ENCODE results near the gene SLIT1. TPM values are rescaled to one million over a fixed set of nuclear protein-coding genes. Genes with fewer than 3 reads are reported as not detected.

Gene SLIT1
- total RNA-seq, 1 donor from 2014 or later = 0.23 TPM

GRCh38 chr10:97065686-97066660, 119.8 kb downstream of the SLIT1 start:
- Histone ChIP-seq H2AFZ (ENCODE audit: low read depth, low read length) (no peak overlapping the region), H3K4me3 (ENCODE audit: insufficient read depth, low read depth, low read length) (no peak overlapping the region), H3K4me2 (ENCODE audit: low read length) (no peak overlapping the region), H3K4me1 (ENCODE audit: insufficient read depth, low read length) (no peaks in the 10 kb centered on the region), H3K36me3 (ENCODE audit: insufficient read depth, low read length) (no peaks in the 10 kb centered on the region), H3K79me2 (ENCODE audit: insufficient read depth, low read length) (no peaks in the 10 kb centered on the region), H4K20me1 (ENCODE audit: insufficient read depth, low read length) (no peaks in the 10 kb centered on the region), H3K9ac (ENCODE audit: low read length) (no peak overlapping the region), H3K9me3 (ENCODE audit: insufficient read depth, low read depth, low read length) (peaks cover 7% of the 10 kb centered on the region), H3K27me3 (ENCODE audit: insufficient read depth, low read length) (peaks cover 23% of the 10 kb centered on the region), H3K27ac (ENCODE audit: low read depth, low read length) (no peak overlapping the region)
- H3K27me3 Mint-ChIP-seq (ENCODE audit: low read depth, unreplicated experiment) = peaks cover 47% of the 10 kb centered on the region
- FAIRE-seq (no peak), DNase-seq (ENCODE audit: low read depth) (no peak)
- no peak overlapping the region for H3K27ac Mint-ChIP-seq (ENCODE audit: unreplicated experiment)
- no peak overlapping the region for H3K4me3 Mint-ChIP-seq (ENCODE audit: unreplicated experiment)
- H3K4me1 Mint-ChIP-seq (ENCODE audit: low read depth, unreplicated experiment) = peaks cover 8% of the 10 kb centered on the region
- peaks cover 14% of the 10 kb centered on the region for H3K9me3 Mint-ChIP-seq (ENCODE audit: unreplicated experiment)
- TF ChIP-seq EZH2 (IDR thresholded peaks at IDR 0.05; ENCODE audit: insufficient read depth, low read length) (no peak), CTCF (IDR thresholded peaks at IDR 0.05; ENCODE audit: insufficient read depth, low read depth, low read length) (no peak)
- H3K36me3 Mint-ChIP-seq (ENCODE audit: low read depth, unreplicated experiment) = peaks cover 2% of the 10 kb centered on the region

GRCh38 chr10:97065128-97065527, 120.6 kb downstream of the SLIT1 start:
- H3K4me2 ChIP-seq (ENCODE audit: low read length) = no peak overlapping the region
- H3K9ac ChIP-seq (ENCODE audit: low read length) = no peak overlapping the region
- H3K9me3 ChIP-seq (ENCODE audit: insufficient read depth, low read depth, low read length) = peaks cover 7% of the 10 kb centered on the region
- no peak for TF ChIP-seq EZH2 (IDR thresholded peaks at IDR 0.05; ENCODE audit: insufficient read depth, low read length)
- no peak for TF ChIP-seq CTCF (IDR thresholded peaks at IDR 0.05; ENCODE audit: insufficient read depth, low read depth, low read length)
- no peaks in the 10 kb centered on the region for H4K20me1 ChIP-seq (ENCODE audit: insufficient read depth, low read length)
- H3K9me3 Mint-ChIP-seq (ENCODE audit: unreplicated experiment) = peaks cover 7% of the 10 kb centered on the region
- no peak overlapping the region for H3K4me3 Mint-ChIP-seq (ENCODE audit: unreplicated experiment)
- H3K27me3 Mint-ChIP-seq (ENCODE audit: low read depth, unreplicated experiment) = peaks cover 47% of the 10 kb centered on the region
- no peak overlapping the region for H2AFZ ChIP-seq (ENCODE audit: low read depth, low read length)
- no peaks in the 10 kb centered on the region for H3K4me1 ChIP-seq (ENCODE audit: insufficient read depth, low read length)
- no peak for FAIRE-seq
- DNase-seq (ENCODE audit: low read depth) = no peak
- H3K4me1 Mint-ChIP-seq (ENCODE audit: low read depth, unreplicated experiment) = peaks cover 8% of the 10 kb centered on the region
- H3K36me3 Mint-ChIP-seq (ENCODE audit: low read depth, unreplicated experiment) = peaks cover 2% of the 10 kb centered on the region
- no peak overlapping the region for H3K27ac ChIP-seq (ENCODE audit: low read depth, low read length)
- peaks cover 20% of the 10 kb centered on the region for H3K27me3 ChIP-seq (ENCODE audit: insufficient read depth, low read length)
- H3K36me3 ChIP-seq (ENCODE audit: insufficient read depth, low read length) = no peaks in the 10 kb centered on the region
- no peaks in the 10 kb centered on the region for H3K79me2 ChIP-seq (ENCODE audit: insufficient read depth, low read length)
- H3K27ac Mint-ChIP-seq (ENCODE audit: unreplicated experiment) = no peak overlapping the region
- no peak overlapping the region for H3K4me3 ChIP-seq (ENCODE audit: insufficient read depth, low read depth, low read length)
